Measurements from ENCODE around the gene GREM1.

- TF ChIP-seq, protein P1, sequence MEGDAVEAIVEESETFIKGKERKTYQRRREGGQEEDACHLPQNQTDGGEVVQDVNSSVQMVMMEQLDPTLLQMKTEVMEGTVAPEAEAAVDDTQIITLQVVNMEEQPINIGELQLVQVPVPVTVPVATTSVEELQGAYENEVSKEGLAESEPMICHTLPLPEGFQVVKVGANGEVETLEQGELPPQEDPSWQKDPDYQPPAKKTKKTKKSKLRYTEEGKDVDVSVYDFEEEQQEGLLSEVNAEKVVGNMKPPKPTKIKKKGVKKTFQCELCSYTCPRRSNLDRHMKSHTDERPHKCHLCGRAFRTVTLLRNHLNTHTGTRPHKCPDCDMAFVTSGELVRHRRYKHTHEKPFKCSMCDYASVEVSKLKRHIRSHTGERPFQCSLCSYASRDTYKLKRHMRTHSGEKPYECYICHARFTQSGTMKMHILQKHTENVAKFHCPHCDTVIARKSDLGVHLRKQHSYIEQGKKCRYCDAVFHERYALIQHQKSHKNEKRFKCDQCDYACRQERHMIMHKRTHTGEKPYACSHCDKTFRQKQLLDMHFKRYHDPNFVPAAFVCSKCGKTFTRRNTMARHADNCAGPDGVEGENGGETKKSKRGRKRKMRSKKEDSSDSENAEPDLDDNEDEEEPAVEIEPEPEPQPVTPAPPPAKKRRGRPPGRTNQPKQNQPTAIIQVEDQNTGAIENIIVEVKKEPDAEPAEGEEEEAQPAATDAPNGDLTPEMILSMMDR (IDR thresholded peaks at IDR 0.05), result no peak
- no peak for TF ChIP-seq POLR2A (IDR thresholded peaks at IDR 0.05)
Observed at GRCh38 chr15:32733281-32733680, 15.5 kb downstream of the GREM1 start.

Data from adrenal gland (tissue), 5 donors.